Transverse colon (tissue), 4 donors: ENCODE data around the gene DOCK9.

Experiments
- EP300 ChIP-seq: sonication (generic); formaldehyde crosslinking; IDR thresholded peaks from one replicate; pipeline ENCODE4 v1.6.1; 2017; ENCODE audit warnings: antibody characterized with exemption, low read depth
- POLR2AphosphoS5 ChIP-seq, 3 donors: sonication (generic); formaldehyde crosslinking; IDR thresholded peaks; one replicate each; pipeline ENCODE4 v1.6.1; 2016; ENCODE audit warnings: antibody characterized with exemption in 3 of 3
- TF ChIP-seq, protein P1 (sequence below), 5 experiments: fragments of 200-600 bp in 3 of 5; fragments of 450-650 bp in 2 of 5; sonication (generic) in 3 of 5; IDR thresholded peaks; 1 replicate in 2 of 5; 2 replicates in 3 of 5; pipeline ENCODE4 v1.5.1; 2016 to 2017; ENCODE audit warnings: antibody characterized with exemption in 5 of 5, inconsistent platforms in 3 of 5, mild to moderate bottlenecking in 2 of 5, moderate library complexity in 1 of 5

DNA sequence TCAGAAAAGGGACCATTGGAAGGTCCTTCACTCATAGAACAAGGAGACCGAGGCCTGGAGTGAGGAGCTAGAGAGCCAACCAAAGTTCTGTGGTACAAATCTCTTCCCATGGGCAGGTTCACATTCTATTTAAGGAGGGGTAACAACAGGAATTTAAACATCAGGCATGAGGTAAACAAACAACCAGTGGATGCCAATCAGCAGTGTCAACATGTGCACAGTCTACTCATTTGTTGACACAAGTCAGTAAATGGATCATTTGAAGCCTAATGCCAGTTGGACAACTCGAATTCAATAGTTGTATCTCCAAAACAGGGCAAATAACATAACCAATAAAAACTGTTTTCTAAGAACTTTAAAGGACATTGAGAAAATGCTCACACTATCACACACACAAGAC lies 6.3 kb upstream of the DOCK9 start:
- TF ChIP-seq, protein P1, sequence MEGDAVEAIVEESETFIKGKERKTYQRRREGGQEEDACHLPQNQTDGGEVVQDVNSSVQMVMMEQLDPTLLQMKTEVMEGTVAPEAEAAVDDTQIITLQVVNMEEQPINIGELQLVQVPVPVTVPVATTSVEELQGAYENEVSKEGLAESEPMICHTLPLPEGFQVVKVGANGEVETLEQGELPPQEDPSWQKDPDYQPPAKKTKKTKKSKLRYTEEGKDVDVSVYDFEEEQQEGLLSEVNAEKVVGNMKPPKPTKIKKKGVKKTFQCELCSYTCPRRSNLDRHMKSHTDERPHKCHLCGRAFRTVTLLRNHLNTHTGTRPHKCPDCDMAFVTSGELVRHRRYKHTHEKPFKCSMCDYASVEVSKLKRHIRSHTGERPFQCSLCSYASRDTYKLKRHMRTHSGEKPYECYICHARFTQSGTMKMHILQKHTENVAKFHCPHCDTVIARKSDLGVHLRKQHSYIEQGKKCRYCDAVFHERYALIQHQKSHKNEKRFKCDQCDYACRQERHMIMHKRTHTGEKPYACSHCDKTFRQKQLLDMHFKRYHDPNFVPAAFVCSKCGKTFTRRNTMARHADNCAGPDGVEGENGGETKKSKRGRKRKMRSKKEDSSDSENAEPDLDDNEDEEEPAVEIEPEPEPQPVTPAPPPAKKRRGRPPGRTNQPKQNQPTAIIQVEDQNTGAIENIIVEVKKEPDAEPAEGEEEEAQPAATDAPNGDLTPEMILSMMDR (IDR thresholded peaks at IDR 0.05) = no peak
- TF ChIP-seq POLR2AphosphoS5 (IDR thresholded peaks at IDR 0.05) (no peak), EP300 (no peak)
